ENCODE results near the gene NRROS. TPM values are rescaled to one million over a fixed set of nuclear protein-coding genes. Genes with fewer than 3 reads are reported as not detected.

NRROS gene
- total RNA-seq, 2 donors from 2014 or later = 2.1 to 3.2 TPM

DNA sequence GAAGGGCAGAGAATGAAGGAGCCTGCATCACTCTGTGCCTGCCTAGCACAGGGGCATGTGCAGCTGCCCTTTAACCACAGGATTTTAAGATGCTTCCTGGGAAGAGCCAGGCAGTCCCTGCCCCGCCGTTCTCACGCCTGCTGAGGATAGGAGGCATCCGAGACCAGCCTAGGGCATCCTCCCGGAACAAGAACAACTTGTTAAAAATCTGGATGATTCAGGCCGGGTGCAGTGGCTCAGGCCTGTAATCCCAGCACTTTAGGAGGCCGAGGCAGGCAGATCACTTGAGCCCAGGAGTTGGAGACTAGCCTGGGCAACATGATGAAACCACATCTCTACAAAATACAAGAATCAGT is 15.2 kb downstream of the NRROS start:
- H3K9ac ChIP-seq (ENCODE audit: extremely low read depth, low read length, poor library complexity, severe bottlenecking) = no peak overlapping the region
- H3K27me3 Mint-ChIP-seq (ENCODE audit: insufficient read depth) = no peaks in the 10 kb centered on the region
- no peak for TF ChIP-seq CTCF (conservative IDR thresholded peaks at IDR 0.05)
- no peak overlapping the region for H3K4me3 Mint-ChIP-seq
- no peak overlapping the region for H3K27ac Mint-ChIP-seq
- H3K27ac ChIP-seq (ENCODE audit: low read depth, low read length) = no peak overlapping the region
- H3K27me3 ChIP-seq (ENCODE audit: control insufficient read depth, insufficient read depth, low read length, poor library complexity, severe bottlenecking) = no peaks in the 10 kb centered on the region
- no peaks in the 10 kb centered on the region for H3K36me3 ChIP-seq (ENCODE audit: control insufficient read depth, insufficient read depth, low read length)
- WGBS, 2 experiments (ENCODE audit: insufficient coverage in 1 of 2, insufficient read length in 1 of 2) = 94 to 95% methylated on average over 7 of the region's 7 CpGs
- peaks cover 3% of the 10 kb centered on the region for H3K36me3 Mint-ChIP-seq (ENCODE audit: low read depth)
- H3K4me1 Mint-ChIP-seq = peaks cover 3% of the 10 kb centered on the region
- H3K9me3 Mint-ChIP-seq = no peaks in the 10 kb centered on the region
- H3K9me3 ChIP-seq (ENCODE audit: control insufficient read depth, low read length) = no peaks in the 10 kb centered on the region
- no peak for DNase-seq
- no peak overlapping the region for H3K4me3 ChIP-seq (ENCODE audit: low read length)
- H3K4me1 ChIP-seq (ENCODE audit: control insufficient read depth, insufficient read depth, low read length) = no peaks in the 10 kb centered on the region

DNA sequence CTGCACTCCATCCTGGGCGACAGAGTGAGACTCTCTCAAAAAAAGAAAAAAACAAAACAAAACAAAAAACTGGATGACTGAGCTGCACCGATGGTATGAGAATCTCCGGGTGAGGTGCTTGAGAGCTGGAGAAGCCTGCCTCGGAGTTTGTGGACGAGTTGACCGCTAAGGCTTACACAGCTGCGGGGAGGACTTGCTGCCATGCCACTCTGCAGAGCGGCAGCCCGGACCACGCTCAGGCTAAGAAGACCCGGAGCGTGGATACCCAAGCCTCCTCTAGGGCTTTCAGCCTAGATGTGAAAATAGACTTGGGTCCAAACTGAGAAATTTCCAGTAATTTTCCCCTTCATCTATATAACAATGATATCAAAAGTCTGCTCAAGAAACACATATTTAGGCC is 16.0 kb downstream of the NRROS start:
- no peak for TF ChIP-seq CTCF (conservative IDR thresholded peaks at IDR 0.05)
- Mint-ChIP-seq H3K27me3 (ENCODE audit: insufficient read depth) (no peaks in the 10 kb centered on the region), H3K4me1 (peaks cover 3% of the 10 kb centered on the region), H3K4me3 (no peak overlapping the region), H3K36me3 (ENCODE audit: low read depth) (peaks cover 3% of the 10 kb centered on the region), H3K27ac (no peak overlapping the region), H3K9me3 (no peaks in the 10 kb centered on the region)
- H3K36me3 ChIP-seq (ENCODE audit: control insufficient read depth, insufficient read depth, low read length) = no peaks in the 10 kb centered on the region
- no peaks in the 10 kb centered on the region for H3K27me3 ChIP-seq (ENCODE audit: control insufficient read depth, insufficient read depth, low read length, poor library complexity, severe bottlenecking)
- H3K27ac ChIP-seq (ENCODE audit: low read depth, low read length) = no peak overlapping the region
- H3K4me3 ChIP-seq (ENCODE audit: low read length) = no peak overlapping the region
- H3K4me1 ChIP-seq (ENCODE audit: control insufficient read depth, insufficient read depth, low read length) = no peaks in the 10 kb centered on the region
- H3K9me3 ChIP-seq (ENCODE audit: control insufficient read depth, low read length) = no peaks in the 10 kb centered on the region
- DNase-seq = no peak
- 94 to 95% methylated on average over 5 to 12 of the region's 12 CpGs for WGBS, 2 experiments (ENCODE audit: insufficient coverage in 1 of 2, insufficient read length in 1 of 2)
- H3K9ac ChIP-seq (ENCODE audit: extremely low read depth, low read length, poor library complexity, severe bottlenecking) = no peak overlapping the region

DNA sequence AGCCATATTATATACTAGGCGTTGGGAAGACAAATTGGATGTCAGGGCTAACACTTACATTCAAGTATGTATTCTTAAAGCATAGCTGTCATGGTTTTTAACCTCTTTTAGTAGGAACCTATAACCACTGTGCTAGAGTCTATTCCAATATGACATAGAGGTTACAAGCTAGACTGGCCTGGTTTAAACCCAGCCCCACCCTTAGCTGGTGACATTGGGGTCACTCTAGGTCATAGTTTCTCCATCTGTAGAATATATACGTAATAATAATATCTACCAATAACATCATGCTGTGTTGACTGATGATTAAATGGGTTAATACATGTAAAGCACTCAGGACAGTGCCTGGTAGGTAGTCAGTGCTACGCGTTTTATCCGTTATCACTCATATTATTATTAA is 16.7 kb downstream of the NRROS start:
- no peaks in the 10 kb centered on the region for H3K4me1 ChIP-seq (ENCODE audit: control insufficient read depth, insufficient read depth, low read length)
- no peaks in the 10 kb centered on the region for H3K9me3 ChIP-seq (ENCODE audit: control insufficient read depth, low read length)
- no peak overlapping the region for H3K27ac Mint-ChIP-seq
- H3K27ac ChIP-seq (ENCODE audit: low read depth, low read length) = no peak overlapping the region
- peaks cover 3% of the 10 kb centered on the region for H3K4me1 Mint-ChIP-seq
- H3K27me3 Mint-ChIP-seq (ENCODE audit: insufficient read depth) = no peaks in the 10 kb centered on the region
- H3K9ac ChIP-seq (ENCODE audit: extremely low read depth, low read length, poor library complexity, severe bottlenecking) = no peak overlapping the region
- H3K4me3 ChIP-seq (ENCODE audit: low read length) = no peak overlapping the region
- H3K36me3 ChIP-seq (ENCODE audit: control insufficient read depth, insufficient read depth, low read length) = no peaks in the 10 kb centered on the region
- H3K4me3 Mint-ChIP-seq = no peak overlapping the region
- DNase-seq = no peak
- no peaks in the 10 kb centered on the region for H3K27me3 ChIP-seq (ENCODE audit: control insufficient read depth, insufficient read depth, low read length, poor library complexity, severe bottlenecking)
- H3K36me3 Mint-ChIP-seq (ENCODE audit: low read depth) = peaks cover 3% of the 10 kb centered on the region
- no peaks in the 10 kb centered on the region for H3K9me3 Mint-ChIP-seq
- 96 to 100% methylated on average over 1 to 4 of the region's 5 CpGs for WGBS, 2 experiments (ENCODE audit: insufficient coverage in 1 of 2, insufficient read length in 1 of 2)
- TF ChIP-seq CTCF (conservative IDR thresholded peaks at IDR 0.05) = no peak
